ENCODE data around the gene SENP6.
A peak's percentile ranks its signal among the peaks of the same experiment; 100 is the strongest.
"Not testable (repeated sequence)": the region's sequence is repeated elsewhere in the genome, so short reads cannot be mapped to it uniquely, and the experiment has no call there.

The SENP6 gene

GRCh38 chr6:75579951-75580350, 21.7 kb upstream of the SENP6 start:
- 92 to 97% methylated on average over 4 of the region's 4 CpGs for WGBS, 2 experiments
- Histone ChIP-seq H3K4me3 (ENCODE audit: insufficient read depth, low read depth, low read length) (no peak overlapping the region), H3K4me1 (ENCODE audit: control insufficient read depth, insufficient read depth, low read length) (no peaks in the 10 kb centered on the region), H3K9me3 (ENCODE audit: control insufficient read depth, low read length) (no peaks in the 10 kb centered on the region), H3K36me3 (ENCODE audit: control insufficient read depth, insufficient read depth, low read length) (no peaks in the 10 kb centered on the region), H3K27ac (ENCODE audit: insufficient read depth, low read depth, low read length, poor library complexity, severe bottlenecking) (no peak overlapping the region), H3K27me3 (ENCODE audit: control insufficient read depth, insufficient read depth, low read length, poor library complexity, severe bottlenecking) (no peaks in the 10 kb centered on the region)

- no peaks in the 10 kb centered on the region for H3K27me3 ChIP-seq (ENCODE audit: control insufficient read depth, insufficient read depth, low read length, poor library complexity, severe bottlenecking)
- no peaks in the 10 kb centered on the region for H3K36me3 ChIP-seq (ENCODE audit: control insufficient read depth, insufficient read depth, low read length)
- H3K9me3 ChIP-seq (ENCODE audit: control insufficient read depth, low read length) = no peaks in the 10 kb centered on the region
- WGBS, 2 experiments = no CpG with 5 or more reads among the region's 1 CpG
- H3K4me1 ChIP-seq (ENCODE audit: control insufficient read depth, insufficient read depth, low read length) = no peaks in the 10 kb centered on the region
- H3K27ac ChIP-seq (ENCODE audit: insufficient read depth, low read depth, low read length, poor library complexity, severe bottlenecking) = no peak overlapping the region
- H3K4me3 ChIP-seq (ENCODE audit: insufficient read depth, low read depth, low read length) = no peak overlapping the region
Measured at GRCh38 chr6:75581231-75581630, 20.4 kb upstream of the SENP6 start.

GRCh38 chr6:75584552-75584951, 17.1 kb upstream of the SENP6 start:
- not testable (repeated sequence) for H3K27me3 ChIP-seq (ENCODE audit: control insufficient read depth, insufficient read depth, low read length, poor library complexity, severe bottlenecking); H3K9me3 ChIP-seq (ENCODE audit: control insufficient read depth, low read length); H3K27ac ChIP-seq (ENCODE audit: insufficient read depth, low read depth, low read length, poor library complexity, severe bottlenecking); H3K4me1 ChIP-seq (ENCODE audit: control insufficient read depth, insufficient read depth, low read length); H3K4me3 ChIP-seq (ENCODE audit: insufficient read depth, low read depth, low read length); H3K36me3 ChIP-seq (ENCODE audit: control insufficient read depth, insufficient read depth, low read length)
- WGBS, 2 experiments = 77 to 93% methylated on average over 1 to 2 of the region's 2 CpGs

- Histone ChIP-seq H3K4me3 (ENCODE audit: insufficient read depth, low read depth, low read length) (no peak overlapping the region), H3K4me1 (ENCODE audit: control insufficient read depth, insufficient read depth, low read length) (no peaks in the 10 kb centered on the region), H3K9me3 (ENCODE audit: control insufficient read depth, low read length) (no peaks in the 10 kb centered on the region), H3K36me3 (ENCODE audit: control insufficient read depth, insufficient read depth, low read length) (no peaks in the 10 kb centered on the region), H3K27ac (ENCODE audit: insufficient read depth, low read depth, low read length, poor library complexity, severe bottlenecking) (no peak overlapping the region), H3K27me3 (ENCODE audit: control insufficient read depth, insufficient read depth, low read length, poor library complexity, severe bottlenecking) (no peaks in the 10 kb centered on the region)
- 89 to 100% methylated on average over 1 to 2 of the region's 2 CpGs for WGBS, 2 experiments
Measured at GRCh38 chr6:75588948-75589347, 12.7 kb upstream of the SENP6 start.

- Histone ChIP-seq H3K27me3 (ENCODE audit: control insufficient read depth, insufficient read depth, low read length, poor library complexity, severe bottlenecking) (no peaks in the 10 kb centered on the region), H3K36me3 (ENCODE audit: control insufficient read depth, insufficient read depth, low read length) (no peaks in the 10 kb centered on the region), H3K4me3 (ENCODE audit: insufficient read depth, low read depth, low read length) (no peak overlapping the region), H3K4me1 (ENCODE audit: control insufficient read depth, insufficient read depth, low read length) (no peaks in the 10 kb centered on the region), H3K9me3 (ENCODE audit: control insufficient read depth, low read length) (no peaks in the 10 kb centered on the region), H3K27ac (ENCODE audit: insufficient read depth, low read depth, low read length, poor library complexity, severe bottlenecking) (no peak overlapping the region)
- WGBS, 2 experiments = 93 to 98% methylated on average over 2 of the region's 2 CpGs
Measured at GRCh38 chr6:75590370-75590769, 11.3 kb upstream of the SENP6 start.

GRCh38 chr6:75596380-75596779, 5.3 kb upstream of the SENP6 start:
- not testable (repeated sequence) for H3K4me1 ChIP-seq (ENCODE audit: control insufficient read depth, insufficient read depth, low read length); H3K4me3 ChIP-seq (ENCODE audit: insufficient read depth, low read depth, low read length); H3K27me3 ChIP-seq (ENCODE audit: control insufficient read depth, insufficient read depth, low read length, poor library complexity, severe bottlenecking); H3K27ac ChIP-seq (ENCODE audit: insufficient read depth, low read depth, low read length, poor library complexity, severe bottlenecking); H3K9me3 ChIP-seq (ENCODE audit: control insufficient read depth, low read length); H3K36me3 ChIP-seq (ENCODE audit: control insufficient read depth, insufficient read depth, low read length)
- WGBS, 2 experiments = 100% methylated on average over 2 of the region's 2 CpGs; no CpG with 5 or more reads in 1 of the 2 experiments

- WGBS, 2 experiments = 86 to 93% methylated on average over 7 of the region's 7 CpGs
- H3K27me3 ChIP-seq (ENCODE audit: control insufficient read depth, insufficient read depth, low read length, poor library complexity, severe bottlenecking) = no peaks in the 10 kb centered on the region
- H3K4me1 ChIP-seq (ENCODE audit: control insufficient read depth, insufficient read depth, low read length) = peaks cover 4% of the 10 kb centered on the region
- H3K4me3 ChIP-seq (ENCODE audit: insufficient read depth, low read depth, low read length) = no peak overlapping the region
- no peaks in the 10 kb centered on the region for H3K9me3 ChIP-seq (ENCODE audit: control insufficient read depth, low read length)
- no peak overlapping the region for H3K27ac ChIP-seq (ENCODE audit: insufficient read depth, low read depth, low read length, poor library complexity, severe bottlenecking)
- no peaks in the 10 kb centered on the region for H3K36me3 ChIP-seq (ENCODE audit: control insufficient read depth, insufficient read depth, low read length)
Measured at GRCh38 chr6:75600768-75601167, 912 bp upstream of the SENP6 start.

- H3K4me3 ChIP-seq (ENCODE audit: insufficient read depth, low read depth, low read length) = peak overlapping the region; percentile 76
- peak overlapping the region; percentile 92 for H3K27ac ChIP-seq (ENCODE audit: insufficient read depth, low read depth, low read length, poor library complexity, severe bottlenecking)
- no peaks in the 10 kb centered on the region for H3K36me3 ChIP-seq (ENCODE audit: control insufficient read depth, insufficient read depth, low read length)
- H3K9me3 ChIP-seq (ENCODE audit: control insufficient read depth, low read length) = no peaks in the 10 kb centered on the region
- H3K27me3 ChIP-seq (ENCODE audit: control insufficient read depth, insufficient read depth, low read length, poor library complexity, severe bottlenecking) = no peaks in the 10 kb centered on the region
- peaks cover 4% of the 10 kb centered on the region for H3K4me1 ChIP-seq (ENCODE audit: control insufficient read depth, insufficient read depth, low read length)
- WGBS, 2 experiments = 0 to 1% methylated on average over 69 to 70 of the region's 70 CpGs
Measured at GRCh38 chr6:75602246-75603105, 796 bp downstream of the SENP6 start.

GRCh38 chr6:75603106-75603420, 1.4 kb downstream of the SENP6 start:
- Histone ChIP-seq H3K4me3 (ENCODE audit: insufficient read depth, low read depth, low read length) (peak overlapping the region; percentile 76), H3K4me1 (ENCODE audit: control insufficient read depth, insufficient read depth, low read length) (peaks cover 4% of the 10 kb centered on the region), H3K27ac (ENCODE audit: insufficient read depth, low read depth, low read length, poor library complexity, severe bottlenecking) (peak overlapping the region; percentile 92), H3K36me3 (ENCODE audit: control insufficient read depth, insufficient read depth, low read length) (no peaks in the 10 kb centered on the region), H3K9me3 (ENCODE audit: control insufficient read depth, low read length) (no peaks in the 10 kb centered on the region), H3K27me3 (ENCODE audit: control insufficient read depth, insufficient read depth, low read length, poor library complexity, severe bottlenecking) (no peaks in the 10 kb centered on the region)
- WGBS, 2 experiments = 6 to 9% methylated on average over 2 of the region's 2 CpGs

- no peaks in the 10 kb centered on the region for H3K36me3 ChIP-seq (ENCODE audit: control insufficient read depth, insufficient read depth, low read length)
- H3K9me3 ChIP-seq (ENCODE audit: control insufficient read depth, low read length) = no peaks in the 10 kb centered on the region
- H3K4me3 ChIP-seq (ENCODE audit: insufficient read depth, low read depth, low read length) = peak overlapping the region; percentile 76
- H3K27ac ChIP-seq (ENCODE audit: insufficient read depth, low read depth, low read length, poor library complexity, severe bottlenecking) = no peak overlapping the region
- no peaks in the 10 kb centered on the region for H3K27me3 ChIP-seq (ENCODE audit: control insufficient read depth, insufficient read depth, low read length, poor library complexity, severe bottlenecking)
- WGBS, 2 experiments = 92 to 96% methylated on average over 16 of the region's 16 CpGs
- H3K4me1 ChIP-seq (ENCODE audit: control insufficient read depth, insufficient read depth, low read length) = peaks cover 4% of the 10 kb centered on the region
Measured at GRCh38 chr6:75604294-75604693, 2.6 kb downstream of the SENP6 start.

Data from ectodermal cell (in vitro differentiated cells).